Thyroid gland (tissue), 4 donors: Measurements from ENCODE around the gene TEX11. TPM values are rescaled to one million over a fixed set of nuclear protein-coding genes. Genes with fewer than 3 reads are reported as not detected.
"Not testable (repeated sequence)": the region's sequence is repeated elsewhere in the genome, so short reads cannot be mapped to it uniquely, and the experiment has no call there.

ENCODE experiments used
- DNase-seq, 2 donors: peaks; one replicate each; pipeline ENCODE4 v3.0.0-alpha.2; 2019
- H3K27ac ChIP-seq, 3 donors: fragments of 200-600 bp; sonication (generic); 1 replicate in 2 of 3; 2 replicates in 1 of 3; pipeline ENCODE4 v1.5.1; 2016 to 2019; ENCODE audit warnings: mild to moderate bottlenecking in 1 of 3, moderate library complexity in 1 of 3
- H3K27me3 ChIP-seq: fragments of 200-600 bp; sonication (generic); one replicate; pipeline ENCODE4 v1.5.1; 2019
- H3K36me3 ChIP-seq, 2 donors: fragments of 200-600 bp; sonication (generic); one replicate each; pipeline ENCODE4 v1.5.1; 2016 to 2019
- H3K4me1 ChIP-seq, 2 donors: fragments of 200-600 bp; sonication (generic); one replicate each; pipeline ENCODE4 v1.5.1; 2017 to 2019
- H3K4me3 ChIP-seq, 3 donors: fragments of 200-600 bp; sonication (generic); replicated peaks in 1 of 3; 1 replicate in 2 of 3; 2 replicates in 1 of 3; pipeline ENCODE4 v1.5.1; 2016; ENCODE audit warnings: mild to moderate bottlenecking in 1 of 3
- H3K9me3 ChIP-seq: fragments of 200-600 bp; sonication (generic); one replicate; pipeline ENCODE4 v1.5.1; 2017
- POLR2A ChIP-seq, 2 donors: fragments of 450-650 bp; IDR thresholded peaks; one replicate each; pipeline ENCODE4 v1.6.1; 2017; ENCODE audit warnings: antibody characterized with exemption in 2 of 2, mild to moderate bottlenecking in 2 of 2, moderate library complexity in 1 of 2
- WGBS, 2 donors: methylation state at CpG; one replicate each; pipeline ENCODE4 v1.1.5; 2017; 5-methylcytosine and 5-hydroxymethylcytosine counted together
- intact Hi-C: fragments of 100-400 bp; cut with DNase I; formaldehyde crosslinking; loops from one replicate; pipeline ENCODE4 v1.15.1; 2023
- total RNA-seq, 4 donors: library from RNA; depleted of rRNA; stranded (reverse); fragments of >200 nt; gene quantifications; one replicate each; pipeline ENCODE4 v1.2.3, GENCODE V29; 2016
- TF ChIP-seq, protein P1 (sequence below), 6 experiments: fragments of 200-600 bp in 3 of 6; fragments of 450-650 bp in 3 of 6; sonication (generic) in 3 of 6; IDR thresholded peaks; one replicate each; pipeline ENCODE4 v1.5.1; 2016 to 2019; ENCODE audit warnings: antibody characterized with exemption in 6 of 6, mild to moderate bottlenecking in 2 of 6, inconsistent platforms in 1 of 6, moderate library complexity in 1 of 6

The TEX11 gene
- total RNA-seq, 4 donors from 2014 or later = not detected

DNA sequence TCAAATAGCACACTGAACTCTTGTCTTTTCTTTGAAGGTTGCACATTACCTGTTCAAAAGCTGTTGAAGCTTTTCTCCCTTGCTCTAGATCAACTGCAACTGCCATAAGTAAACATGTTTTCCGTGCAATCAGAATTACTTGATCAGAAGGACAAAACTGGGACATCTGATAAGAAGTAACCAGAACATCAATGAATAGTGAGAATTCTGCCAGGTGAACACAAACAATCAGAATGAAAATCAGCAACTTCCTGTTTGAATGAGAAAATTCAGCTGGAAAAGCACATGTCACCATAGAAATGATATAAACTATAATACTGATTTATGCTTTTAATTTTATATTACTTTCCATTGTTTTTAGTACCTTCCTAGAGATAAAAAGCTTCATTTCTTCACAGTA, 303.2 kb downstream of the TEX11 start:
- intact Hi-C loops = no loop called here
- Histone ChIP-seq H3K4me1 (no peaks in the 10 kb centered on the region), H3K9me3 (no peaks in the 10 kb centered on the region), H3K27ac (no peak overlapping the region), H3K4me3 (no peak overlapping the region), H3K27me3 (no peaks in the 10 kb centered on the region), H3K36me3 (no peaks in the 10 kb centered on the region)
- WGBS, 2 donors = 29 to 67% methylated on average over 1 of the region's 1 CpG
- no peak for DNase-seq
- TF ChIP-seq, protein P1, sequence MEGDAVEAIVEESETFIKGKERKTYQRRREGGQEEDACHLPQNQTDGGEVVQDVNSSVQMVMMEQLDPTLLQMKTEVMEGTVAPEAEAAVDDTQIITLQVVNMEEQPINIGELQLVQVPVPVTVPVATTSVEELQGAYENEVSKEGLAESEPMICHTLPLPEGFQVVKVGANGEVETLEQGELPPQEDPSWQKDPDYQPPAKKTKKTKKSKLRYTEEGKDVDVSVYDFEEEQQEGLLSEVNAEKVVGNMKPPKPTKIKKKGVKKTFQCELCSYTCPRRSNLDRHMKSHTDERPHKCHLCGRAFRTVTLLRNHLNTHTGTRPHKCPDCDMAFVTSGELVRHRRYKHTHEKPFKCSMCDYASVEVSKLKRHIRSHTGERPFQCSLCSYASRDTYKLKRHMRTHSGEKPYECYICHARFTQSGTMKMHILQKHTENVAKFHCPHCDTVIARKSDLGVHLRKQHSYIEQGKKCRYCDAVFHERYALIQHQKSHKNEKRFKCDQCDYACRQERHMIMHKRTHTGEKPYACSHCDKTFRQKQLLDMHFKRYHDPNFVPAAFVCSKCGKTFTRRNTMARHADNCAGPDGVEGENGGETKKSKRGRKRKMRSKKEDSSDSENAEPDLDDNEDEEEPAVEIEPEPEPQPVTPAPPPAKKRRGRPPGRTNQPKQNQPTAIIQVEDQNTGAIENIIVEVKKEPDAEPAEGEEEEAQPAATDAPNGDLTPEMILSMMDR (IDR thresholded peaks at IDR 0.05) = no peak
- TF ChIP-seq POLR2A (IDR thresholded peaks at IDR 0.05) = no peak

DNA sequence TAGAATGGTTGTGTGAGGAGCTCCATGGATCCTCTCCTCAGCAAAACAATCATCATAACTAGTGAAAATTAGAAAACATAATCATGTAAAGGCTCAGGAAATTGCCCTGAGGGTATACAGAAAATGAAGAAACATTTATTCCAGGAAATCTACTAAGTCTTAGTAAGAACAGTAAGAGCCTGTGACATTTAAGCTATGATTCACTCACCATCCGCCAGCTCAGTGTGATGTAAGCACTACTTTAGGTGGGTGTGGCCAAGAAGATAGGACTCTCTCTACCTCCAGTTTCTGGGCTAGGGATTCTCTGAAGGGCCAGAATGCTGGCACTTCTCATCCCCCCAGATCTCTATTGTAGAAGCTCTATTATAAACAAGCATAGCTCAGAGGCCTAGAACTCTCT, 316.4 kb downstream of the TEX11 start:
- WGBS, 2 donors = 87 to 92% methylated on average over 1 of the region's 1 CpG
- Histone ChIP-seq H3K36me3 (no peaks in the 10 kb centered on the region), H3K4me3 (no peak overlapping the region), H3K4me1 (no peaks in the 10 kb centered on the region), H3K27ac (no peak overlapping the region), H3K27me3 (no peaks in the 10 kb centered on the region), H3K9me3 (no peaks in the 10 kb centered on the region)
- DNase-seq = no peak
- intact Hi-C loops = no loop called here
- TF ChIP-seq, protein P1 (IDR thresholded peaks at IDR 0.05) = no peak

DNA sequence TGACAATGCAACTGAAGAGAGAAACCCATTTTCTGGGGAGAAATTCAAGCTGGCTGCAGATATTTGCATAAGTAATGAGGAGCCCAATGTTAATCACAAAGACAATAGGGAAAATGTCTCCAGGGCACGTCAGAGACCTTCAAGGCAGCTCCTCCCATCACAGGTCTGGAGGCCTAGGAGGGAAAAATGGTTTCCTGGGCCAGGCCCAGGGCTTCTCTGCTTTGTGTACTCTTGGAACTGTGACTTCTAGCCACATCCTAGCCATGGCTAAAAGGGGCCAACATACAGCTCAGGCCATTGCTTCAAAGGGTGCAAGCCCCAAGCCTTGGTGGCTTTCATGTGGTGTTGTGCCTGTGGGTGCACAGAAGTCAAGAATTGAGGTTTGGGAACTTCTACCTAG, 321.4 kb downstream of the TEX11 start:
- WGBS, 2 donors = 22 to 50% methylated on average over 1 of the region's 1 CpG

DNA sequence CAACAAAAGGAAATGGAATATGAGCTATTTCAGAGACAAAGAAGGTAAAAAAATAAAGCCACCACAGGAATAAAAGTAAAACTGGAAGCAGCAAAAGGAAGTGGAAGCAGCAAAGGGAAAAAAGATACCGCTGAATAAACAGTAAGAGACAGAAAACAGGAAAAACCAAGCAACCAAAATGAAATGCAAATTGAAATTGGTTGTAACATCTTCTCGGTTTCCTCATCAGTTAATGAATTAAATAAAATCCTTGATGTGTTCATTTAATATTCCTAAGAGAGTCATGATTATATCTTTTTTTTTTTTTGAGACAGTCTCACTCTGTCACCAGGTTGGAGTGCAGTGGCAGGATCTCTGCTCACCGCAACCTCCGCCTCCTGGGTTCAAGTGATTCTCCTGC, 331.1 kb downstream of the TEX11 start:
- WGBS, 2 donors = 96 to 97% methylated on average over 4 of the region's 4 CpGs
- no peak overlapping the region for H3K4me3 ChIP-seq
- intact Hi-C loops = no loop called here

More for the DNA sequence above, 321.4 kb downstream of the TEX11 start:
- H3K27ac ChIP-seq, H3K4me3 ChIP-seq, H3K36me3 ChIP-seq, H3K4me1 ChIP-seq, H3K27me3 ChIP-seq, H3K9me3 ChIP-seq, DNase-seq, intact Hi-C loops: not testable (repeated sequence)

DNA sequence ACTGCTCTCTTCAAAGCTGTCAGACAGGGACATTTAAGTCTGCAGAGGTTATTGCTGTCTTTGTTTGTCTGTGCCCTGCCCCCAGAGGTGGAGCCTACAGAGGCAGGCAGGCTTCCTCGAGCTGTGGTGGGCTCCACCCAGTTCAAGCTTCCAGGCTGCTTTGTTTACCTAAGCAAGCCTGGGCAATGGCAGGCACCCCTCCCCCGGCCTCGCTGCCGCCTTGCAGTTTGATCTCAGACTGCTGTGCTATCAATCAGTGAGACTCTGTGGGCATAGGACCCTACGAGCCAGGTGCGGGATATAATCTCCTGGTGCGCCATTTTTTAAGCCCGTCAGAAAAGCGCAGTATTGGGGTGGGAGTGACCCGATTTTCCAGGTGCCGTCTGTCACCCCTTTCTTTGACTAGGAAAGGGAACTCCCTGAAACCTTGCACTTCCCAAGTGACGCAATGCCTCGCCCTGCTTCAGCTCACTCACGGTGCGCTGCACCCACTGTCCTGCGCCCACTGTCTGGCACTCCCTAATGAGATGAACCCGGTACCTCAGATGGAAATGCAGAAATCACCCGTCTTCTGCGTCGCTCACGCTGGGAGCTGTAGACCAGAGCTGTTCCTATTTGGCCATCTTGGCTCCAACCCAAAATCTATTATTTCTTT, 338.5 kb downstream of the TEX11 start:
- intact Hi-C loops, H3K36me3 ChIP-seq, DNase-seq, H3K27me3 ChIP-seq, H3K4me1 ChIP-seq, H3K9me3 ChIP-seq, H3K4me3 ChIP-seq, H3K27ac ChIP-seq: not testable (repeated sequence)
- 92% methylated on average over 16 to 18 of the region's 21 CpGs for WGBS, 2 donors

More for the DNA sequence above, 331.1 kb downstream of the TEX11 start:
- Histone ChIP-seq H3K36me3 (no peaks in the 10 kb centered on the region), H3K9me3 (no peaks in the 10 kb centered on the region), H3K27ac (no peak overlapping the region), H3K4me1 (no peaks in the 10 kb centered on the region), H3K27me3 (no peaks in the 10 kb centered on the region)
- TF ChIP-seq, protein P1 (IDR thresholded peaks at IDR 0.05) = no peak
- TF ChIP-seq POLR2A (IDR thresholded peaks at IDR 0.05) = no peak
- DNase-seq = no peak

DNA sequence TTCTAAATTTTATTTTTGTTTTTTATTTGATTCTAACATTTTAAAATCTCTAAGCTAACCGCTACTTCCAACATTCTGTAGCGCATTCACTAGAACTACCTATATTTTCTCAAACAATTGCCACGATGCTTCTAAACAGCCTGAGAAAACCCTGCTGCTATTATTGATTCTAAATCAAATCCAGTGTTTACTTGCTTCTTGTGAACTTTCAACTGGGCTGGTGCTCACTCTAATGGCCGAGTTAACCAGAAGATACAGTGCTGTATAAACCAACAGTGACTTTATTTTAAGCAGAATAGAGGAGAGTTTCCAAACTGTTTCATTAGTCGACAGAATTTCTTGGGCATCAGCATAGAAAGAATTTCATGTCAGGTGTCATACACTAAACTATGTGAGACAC, 353.6 kb downstream of the TEX11 start:
- Histone ChIP-seq H3K27me3 (no peaks in the 10 kb centered on the region), H3K9me3 (no peaks in the 10 kb centered on the region), H3K36me3 (no peaks in the 10 kb centered on the region), H3K4me3 (no peak overlapping the region), H3K27ac (no peak overlapping the region), H3K4me1 (no peaks in the 10 kb centered on the region)
- intact Hi-C loops = loop anchor here (5.0 kb wide), 1 partner anchor 103 kb away; no protein-coding TSS in a partner anchor
- TF ChIP-seq, protein P1 (IDR thresholded peaks at IDR 0.05) = no peak
- no peak for TF ChIP-seq POLR2A (IDR thresholded peaks at IDR 0.05)
- WGBS, 2 donors = 74 to 80% methylated on average over 5 of the region's 5 CpGs
- DNase-seq = no peak
